HTERT RPE-1 (cell line): Measurements from ENCODE around the gene NSD1.

Experiments
- in situ Hi-C: fragments of 300-500 bp; cut with MboI; formaldehyde crosslinking; loops from 4 replicates; pipeline ENCODE4 v1.14.3; 2020; ENCODE audit warnings: low sequenced_read_pairs

Gene NSD1, protein sequence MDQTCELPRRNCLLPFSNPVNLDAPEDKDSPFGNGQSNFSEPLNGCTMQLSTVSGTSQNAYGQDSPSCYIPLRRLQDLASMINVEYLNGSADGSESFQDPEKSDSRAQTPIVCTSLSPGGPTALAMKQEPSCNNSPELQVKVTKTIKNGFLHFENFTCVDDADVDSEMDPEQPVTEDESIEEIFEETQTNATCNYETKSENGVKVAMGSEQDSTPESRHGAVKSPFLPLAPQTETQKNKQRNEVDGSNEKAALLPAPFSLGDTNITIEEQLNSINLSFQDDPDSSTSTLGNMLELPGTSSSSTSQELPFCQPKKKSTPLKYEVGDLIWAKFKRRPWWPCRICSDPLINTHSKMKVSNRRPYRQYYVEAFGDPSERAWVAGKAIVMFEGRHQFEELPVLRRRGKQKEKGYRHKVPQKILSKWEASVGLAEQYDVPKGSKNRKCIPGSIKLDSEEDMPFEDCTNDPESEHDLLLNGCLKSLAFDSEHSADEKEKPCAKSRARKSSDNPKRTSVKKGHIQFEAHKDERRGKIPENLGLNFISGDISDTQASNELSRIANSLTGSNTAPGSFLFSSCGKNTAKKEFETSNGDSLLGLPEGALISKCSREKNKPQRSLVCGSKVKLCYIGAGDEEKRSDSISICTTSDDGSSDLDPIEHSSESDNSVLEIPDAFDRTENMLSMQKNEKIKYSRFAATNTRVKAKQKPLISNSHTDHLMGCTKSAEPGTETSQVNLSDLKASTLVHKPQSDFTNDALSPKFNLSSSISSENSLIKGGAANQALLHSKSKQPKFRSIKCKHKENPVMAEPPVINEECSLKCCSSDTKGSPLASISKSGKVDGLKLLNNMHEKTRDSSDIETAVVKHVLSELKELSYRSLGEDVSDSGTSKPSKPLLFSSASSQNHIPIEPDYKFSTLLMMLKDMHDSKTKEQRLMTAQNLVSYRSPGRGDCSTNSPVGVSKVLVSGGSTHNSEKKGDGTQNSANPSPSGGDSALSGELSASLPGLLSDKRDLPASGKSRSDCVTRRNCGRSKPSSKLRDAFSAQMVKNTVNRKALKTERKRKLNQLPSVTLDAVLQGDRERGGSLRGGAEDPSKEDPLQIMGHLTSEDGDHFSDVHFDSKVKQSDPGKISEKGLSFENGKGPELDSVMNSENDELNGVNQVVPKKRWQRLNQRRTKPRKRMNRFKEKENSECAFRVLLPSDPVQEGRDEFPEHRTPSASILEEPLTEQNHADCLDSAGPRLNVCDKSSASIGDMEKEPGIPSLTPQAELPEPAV (N-terminal part only)

DNA sequence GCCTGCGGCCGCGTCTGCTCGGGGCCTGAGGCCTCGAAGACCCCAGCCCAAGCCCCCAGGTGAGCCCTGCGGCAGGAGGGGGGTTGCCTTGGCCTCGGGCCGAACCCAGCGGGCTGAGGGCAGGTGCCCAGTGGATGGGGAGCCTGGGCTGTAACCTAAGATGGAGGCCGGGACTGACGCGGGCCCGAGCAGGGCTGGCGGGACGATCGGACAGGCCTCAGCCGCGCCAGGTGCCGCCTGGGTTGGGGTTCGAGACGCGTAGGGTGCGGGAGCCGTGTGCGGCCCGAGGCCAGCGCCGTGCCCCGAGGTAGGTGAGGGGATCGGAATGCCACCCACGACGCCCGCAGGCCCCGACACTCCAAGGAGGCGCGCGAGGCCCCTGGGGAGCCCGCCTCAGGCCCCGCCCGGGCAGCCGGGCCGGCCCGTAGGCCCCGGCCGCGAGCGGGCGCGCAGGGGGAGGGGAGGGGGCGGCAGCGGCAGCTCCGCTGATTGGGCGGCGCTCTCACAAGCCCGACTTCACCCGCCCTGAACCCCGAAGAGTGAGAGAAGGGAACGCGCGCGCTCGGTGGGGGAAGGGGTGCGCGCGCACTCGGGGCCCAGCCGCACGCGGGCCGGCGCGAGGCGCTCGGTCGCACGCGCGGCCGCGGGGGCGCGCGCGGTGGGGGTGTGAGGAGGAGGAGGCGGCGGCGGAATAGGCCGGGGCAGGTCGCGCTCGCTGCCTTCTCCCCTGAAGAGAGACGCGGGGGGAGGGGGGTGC lies at the start of gene NSD1:
Gene NSD1 (plus strand): TSS at position 678 of the 757 bp plus-strand sequence. CDS start 1,331 bp downstream, outside the sequence.
- in situ Hi-C loops, result no loop called here

DNA sequence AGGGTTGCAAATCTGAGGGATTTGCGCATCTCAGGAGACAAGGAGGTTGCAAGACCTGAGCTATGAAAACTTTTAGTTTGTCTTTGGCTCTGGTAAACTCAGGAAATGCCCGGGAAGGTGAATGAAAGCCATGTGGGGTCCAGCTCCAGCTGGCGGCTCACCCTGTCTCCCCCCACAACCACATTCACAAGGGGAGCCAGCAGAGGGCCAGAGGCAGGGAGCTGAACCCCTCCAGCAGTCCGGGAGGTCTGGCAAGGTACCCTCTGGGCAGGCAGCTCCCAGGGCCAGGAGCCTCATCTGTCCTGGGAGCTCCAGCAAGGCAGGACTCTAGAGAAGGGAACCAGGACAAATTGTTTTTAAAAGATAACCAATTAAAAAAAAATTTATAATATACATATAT lies 49.4 kb upstream of the NSD1 start:
- in situ Hi-C loops, result no loop called here

DNA sequence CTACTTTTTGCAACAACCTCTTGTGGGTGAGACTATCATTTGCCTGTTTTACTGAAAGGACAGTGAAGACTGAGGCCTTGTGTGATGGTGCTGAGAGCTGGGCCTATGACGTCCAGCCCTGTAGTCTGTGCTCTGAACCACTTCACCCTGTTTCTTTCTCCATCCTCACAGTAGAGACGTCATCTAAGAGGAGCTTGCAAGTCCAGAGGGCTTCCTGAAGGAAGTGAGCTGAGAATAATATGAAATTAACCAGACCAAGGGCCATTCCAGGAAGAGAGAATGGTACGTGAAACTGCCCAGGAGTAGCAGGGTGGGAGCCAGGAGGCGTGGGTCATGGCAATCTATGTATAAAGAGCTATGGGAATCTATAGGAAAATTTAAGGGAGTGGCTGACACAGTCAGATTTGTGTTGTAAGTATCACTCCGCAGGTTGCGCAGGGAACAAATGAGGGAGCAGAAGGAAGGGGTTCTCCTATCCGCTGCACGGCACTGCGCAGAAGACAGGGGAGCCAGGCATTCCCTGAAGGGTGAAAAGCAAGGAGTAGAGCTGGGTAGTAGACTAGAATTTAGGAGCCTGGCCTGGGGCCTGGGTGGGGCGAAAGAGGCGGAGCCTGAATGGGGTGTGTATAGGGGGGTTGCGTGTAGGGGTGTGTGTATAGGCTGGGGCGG lies 47.5 kb upstream of the NSD1 start:
- in situ Hi-C loops, result no loop called here

DNA sequence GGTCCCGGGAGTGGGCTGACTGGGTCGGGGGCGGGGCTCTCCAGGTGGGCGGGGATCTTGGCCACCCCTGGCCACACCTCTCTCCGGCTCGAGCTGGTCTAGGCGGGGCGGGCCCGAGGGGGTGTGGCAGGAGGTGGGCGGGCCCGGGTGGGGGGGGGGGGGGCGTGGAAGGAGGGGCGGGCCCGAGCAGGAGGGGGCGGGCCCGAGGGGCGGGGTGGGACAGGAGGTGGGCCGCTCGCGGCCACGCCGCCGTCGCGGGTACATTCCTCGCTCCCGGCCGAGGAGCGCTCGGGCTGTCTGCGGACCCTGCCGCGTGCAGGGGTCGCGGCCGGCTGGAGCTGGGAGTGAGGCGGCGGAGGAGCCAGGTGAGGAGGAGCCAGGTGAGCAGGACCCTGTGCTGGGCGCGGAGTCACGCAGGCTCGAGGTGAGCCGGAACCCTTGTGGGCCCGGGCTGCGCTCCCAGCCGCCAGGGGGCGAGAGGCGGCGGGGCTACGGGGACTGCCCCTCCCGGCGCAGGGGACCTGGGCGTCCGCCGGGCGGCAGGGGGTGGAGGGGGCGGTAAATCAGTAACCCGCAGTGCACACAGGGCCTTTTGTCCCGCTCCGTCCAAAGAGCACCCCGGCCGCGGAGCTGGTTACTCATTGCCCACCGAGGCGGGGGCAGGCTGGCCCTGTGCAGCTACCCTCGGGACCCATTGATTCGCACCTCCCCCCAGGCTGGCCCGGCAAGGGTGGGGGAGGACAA lies 46.7 kb upstream of the NSD1 start, which contains the start of gene FGFR4:
Gene FGFR4 (plus strand): TSS at position 262 of the 744 bp plus-strand sequence. CDS start 2,688 bp downstream, outside the sequence.
- in situ Hi-C loops, result no loop called here

DNA sequence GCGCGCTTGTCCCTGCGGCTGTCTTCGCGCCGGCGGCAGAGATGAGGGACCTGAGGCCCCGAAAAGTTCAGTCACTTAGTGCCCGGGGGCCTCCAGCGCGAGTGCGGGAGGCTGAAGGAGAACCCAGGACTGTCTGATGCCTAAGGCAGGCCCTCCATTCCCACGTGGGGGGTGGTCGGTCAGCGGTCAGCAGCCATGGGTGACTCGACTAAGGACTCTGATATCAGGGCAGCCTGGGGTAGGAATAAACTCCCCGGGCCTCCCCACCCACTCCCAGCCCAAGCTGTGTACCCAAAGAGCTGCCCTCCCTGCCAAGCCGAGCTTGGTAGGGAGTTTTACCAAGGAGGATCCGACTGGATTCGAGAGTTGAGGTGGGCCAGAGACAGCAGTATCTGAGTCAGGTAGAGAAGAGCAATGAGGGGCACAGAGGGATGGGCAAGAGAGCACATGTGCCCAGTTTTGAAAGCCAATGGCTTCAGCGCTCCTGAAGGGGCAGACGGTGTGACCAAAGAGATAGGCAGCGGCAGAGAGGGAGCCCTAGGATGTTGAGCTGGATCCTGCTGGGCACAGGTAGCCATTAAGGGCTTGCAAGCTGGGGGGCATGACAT lies 46.1 kb upstream of the NSD1 start:
- in situ Hi-C loops, result no loop called here

DNA sequence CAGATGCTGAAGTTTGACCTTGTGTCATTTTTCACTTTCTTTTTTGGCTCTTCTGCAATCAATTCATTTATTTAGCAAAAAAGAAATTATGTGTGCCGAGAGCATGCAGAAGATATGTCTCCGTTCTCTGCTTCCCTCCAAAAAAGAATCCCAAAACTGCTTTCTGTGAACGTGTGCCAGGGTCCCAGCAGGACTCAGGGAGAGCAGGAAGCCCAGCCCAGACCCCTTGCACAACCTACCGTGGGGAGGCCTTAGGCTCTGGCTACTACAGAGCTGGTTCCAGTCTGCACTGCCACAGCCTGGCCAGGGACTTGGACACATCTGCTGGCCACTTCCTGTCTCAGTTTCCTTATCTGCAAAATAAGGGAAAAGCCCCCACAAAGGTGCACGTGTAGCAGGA lies 44.4 kb upstream of the NSD1 start:
- in situ Hi-C loops, result no loop called here

DNA sequence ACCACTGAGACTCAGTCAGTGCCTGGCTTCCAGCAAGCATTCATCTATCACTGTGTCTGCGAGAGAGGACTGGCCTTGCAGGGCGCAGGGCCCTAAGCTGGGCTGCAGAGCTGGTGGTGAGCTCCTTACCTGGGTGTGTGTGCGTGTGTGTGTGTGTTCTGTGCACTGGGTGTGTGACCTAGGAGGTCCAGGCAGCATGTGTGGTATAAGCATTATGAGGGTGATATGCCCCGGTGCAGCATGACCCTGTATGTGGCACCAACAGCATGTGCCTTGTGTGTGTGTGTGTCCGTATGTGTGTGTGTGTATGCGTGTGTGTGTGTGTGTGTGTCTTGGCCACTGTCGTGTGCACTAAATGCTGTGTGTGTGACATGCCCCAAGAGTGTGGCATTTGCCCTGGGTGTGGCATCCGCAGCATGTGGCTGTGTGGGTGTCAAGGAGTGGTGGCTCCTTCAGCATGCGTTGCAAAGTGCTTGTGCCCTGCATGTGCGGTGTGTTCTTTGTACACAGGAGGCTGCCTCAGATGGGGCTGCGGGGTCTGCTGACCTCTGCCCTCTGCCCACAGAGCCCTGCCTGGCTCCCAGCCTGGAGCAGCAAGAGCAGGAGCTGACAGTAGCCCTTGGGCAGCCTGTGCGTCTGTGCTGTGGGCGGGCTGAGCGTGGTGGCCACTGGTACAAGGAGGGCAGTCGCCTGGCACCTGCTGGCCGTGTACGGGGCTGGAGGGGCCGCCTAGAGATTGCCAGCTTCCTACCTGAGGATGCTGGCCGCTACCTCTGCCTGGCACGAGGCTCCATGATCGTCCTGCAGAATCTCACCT lies 43.5 kb upstream of the NSD1 start:
- in situ Hi-C loops, result no loop called here

DNA sequence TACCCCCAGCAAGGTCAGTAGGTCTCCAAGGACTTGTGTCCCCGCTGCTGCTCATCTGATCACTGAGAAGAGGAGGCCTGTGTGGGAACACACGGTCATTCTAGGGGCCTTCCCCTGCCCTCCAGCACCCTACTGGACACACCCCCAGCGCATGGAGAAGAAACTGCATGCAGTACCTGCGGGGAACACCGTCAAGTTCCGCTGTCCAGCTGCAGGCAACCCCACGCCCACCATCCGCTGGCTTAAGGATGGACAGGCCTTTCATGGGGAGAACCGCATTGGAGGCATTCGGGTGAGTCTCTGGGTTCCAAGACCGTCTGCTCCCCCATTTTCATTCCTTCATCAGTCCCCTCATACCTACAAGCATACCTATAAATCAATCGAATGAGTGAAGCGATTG lies 42.8 kb upstream of the NSD1 start:
- in situ Hi-C loops, result no loop called here

DNA sequence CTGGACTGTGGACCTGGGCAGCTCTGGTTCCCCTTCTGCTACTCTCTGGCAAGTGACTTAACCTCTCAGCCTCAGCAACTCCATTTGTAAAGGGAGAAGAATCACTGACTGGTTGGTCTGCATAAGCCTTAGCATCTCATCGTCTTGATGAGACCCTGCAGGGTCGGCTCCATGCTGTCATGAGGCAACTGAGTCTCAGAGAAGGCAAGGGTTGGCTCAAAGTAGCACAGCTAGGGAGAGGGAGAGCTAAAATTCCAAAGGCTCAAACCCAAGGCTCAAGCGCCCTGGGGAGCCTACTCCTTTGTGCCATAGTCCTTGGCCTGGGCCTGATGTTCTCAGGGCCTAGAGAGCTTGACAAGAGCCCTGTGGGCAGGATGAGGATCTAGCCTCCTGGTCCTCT lies 42.3 kb upstream of the NSD1 start:
- in situ Hi-C loops, result no loop called here

DNA sequence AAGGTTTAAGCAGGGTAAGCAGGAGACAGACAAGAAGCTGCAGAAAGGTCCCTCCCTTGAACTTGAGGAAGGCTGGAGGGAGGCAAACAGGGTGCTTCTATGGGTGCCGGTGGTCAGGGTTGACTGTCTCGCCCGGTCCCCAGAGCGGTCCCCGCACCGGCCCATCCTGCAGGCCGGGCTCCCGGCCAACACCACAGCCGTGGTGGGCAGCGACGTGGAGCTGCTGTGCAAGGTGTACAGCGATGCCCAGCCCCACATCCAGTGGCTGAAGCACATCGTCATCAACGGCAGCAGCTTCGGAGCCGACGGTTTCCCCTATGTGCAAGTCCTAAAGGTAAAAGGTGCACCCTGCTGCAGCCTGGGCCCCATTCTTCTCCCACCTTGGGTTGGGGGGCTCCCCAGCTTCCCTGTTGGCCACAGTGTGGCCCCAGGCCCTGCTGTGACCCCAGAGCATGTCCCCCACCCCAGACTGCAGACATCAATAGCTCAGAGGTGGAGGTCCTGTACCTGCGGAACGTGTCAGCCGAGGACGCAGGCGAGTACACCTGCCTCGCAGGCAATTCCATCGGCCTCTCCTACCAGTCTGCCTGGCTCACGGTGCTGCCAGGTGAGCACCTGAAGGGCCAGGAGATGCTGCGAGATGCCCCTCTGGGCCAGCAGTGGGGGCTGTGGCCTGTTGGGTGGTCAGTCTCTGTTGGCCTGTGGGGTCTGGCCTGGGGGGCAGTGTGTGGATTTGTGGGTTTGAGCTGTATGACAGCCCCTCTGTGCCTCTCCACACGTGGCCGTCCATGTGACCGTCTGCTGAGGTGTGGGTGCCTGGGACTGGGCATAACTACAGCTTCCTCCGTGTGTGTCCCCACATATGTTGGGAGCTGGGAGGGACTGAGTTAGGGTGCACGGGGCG lies 41.1 kb upstream of the NSD1 start:
- in situ Hi-C loops, result no loop called here

DNA sequence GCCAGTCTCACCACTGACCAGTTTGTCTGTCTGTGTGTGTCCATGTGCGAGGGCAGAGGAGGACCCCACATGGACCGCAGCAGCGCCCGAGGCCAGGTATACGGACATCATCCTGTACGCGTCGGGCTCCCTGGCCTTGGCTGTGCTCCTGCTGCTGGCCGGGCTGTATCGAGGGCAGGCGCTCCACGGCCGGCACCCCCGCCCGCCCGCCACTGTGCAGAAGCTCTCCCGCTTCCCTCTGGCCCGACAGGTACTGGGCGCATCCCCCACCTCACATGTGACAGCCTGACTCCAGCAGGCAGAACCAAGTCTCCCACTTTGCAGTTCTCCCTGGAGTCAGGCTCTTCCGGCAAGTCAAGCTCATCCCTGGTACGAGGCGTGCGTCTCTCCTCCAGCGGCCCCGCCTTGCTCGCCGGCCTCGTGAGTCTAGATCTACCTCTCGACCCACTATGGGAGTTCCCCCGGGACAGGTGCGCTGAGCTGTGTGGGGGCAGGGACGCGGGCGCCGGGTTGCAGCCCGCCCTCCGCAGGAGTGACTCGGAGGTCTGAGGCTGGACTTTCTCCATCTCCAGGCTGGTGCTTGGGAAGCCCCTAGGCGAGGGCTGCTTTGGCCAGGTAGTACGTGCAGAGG lies 40.4 kb upstream of the NSD1 start:
- in situ Hi-C loops, result no loop called here

DNA sequence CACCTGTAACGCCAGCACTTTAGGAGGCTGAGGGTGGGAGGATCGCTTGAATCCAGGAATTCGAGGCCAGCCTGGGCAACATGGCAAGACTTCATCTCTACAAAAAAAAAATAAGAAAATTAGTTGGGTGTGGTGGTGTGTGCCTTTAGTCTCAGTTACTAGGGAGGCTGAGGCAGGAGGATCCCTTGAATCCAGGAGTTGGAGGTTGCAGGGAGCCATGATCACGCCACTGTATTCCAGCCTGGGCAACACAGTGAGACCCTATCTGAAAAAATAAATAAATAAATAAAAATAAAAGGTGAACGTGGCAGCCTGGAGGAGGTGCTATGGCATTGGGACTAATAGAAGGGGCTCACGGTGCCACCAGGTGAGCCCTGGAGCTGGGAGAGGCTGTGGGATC lies 39.8 kb upstream of the NSD1 start:
- in situ Hi-C loops, result no loop called here

DNA sequence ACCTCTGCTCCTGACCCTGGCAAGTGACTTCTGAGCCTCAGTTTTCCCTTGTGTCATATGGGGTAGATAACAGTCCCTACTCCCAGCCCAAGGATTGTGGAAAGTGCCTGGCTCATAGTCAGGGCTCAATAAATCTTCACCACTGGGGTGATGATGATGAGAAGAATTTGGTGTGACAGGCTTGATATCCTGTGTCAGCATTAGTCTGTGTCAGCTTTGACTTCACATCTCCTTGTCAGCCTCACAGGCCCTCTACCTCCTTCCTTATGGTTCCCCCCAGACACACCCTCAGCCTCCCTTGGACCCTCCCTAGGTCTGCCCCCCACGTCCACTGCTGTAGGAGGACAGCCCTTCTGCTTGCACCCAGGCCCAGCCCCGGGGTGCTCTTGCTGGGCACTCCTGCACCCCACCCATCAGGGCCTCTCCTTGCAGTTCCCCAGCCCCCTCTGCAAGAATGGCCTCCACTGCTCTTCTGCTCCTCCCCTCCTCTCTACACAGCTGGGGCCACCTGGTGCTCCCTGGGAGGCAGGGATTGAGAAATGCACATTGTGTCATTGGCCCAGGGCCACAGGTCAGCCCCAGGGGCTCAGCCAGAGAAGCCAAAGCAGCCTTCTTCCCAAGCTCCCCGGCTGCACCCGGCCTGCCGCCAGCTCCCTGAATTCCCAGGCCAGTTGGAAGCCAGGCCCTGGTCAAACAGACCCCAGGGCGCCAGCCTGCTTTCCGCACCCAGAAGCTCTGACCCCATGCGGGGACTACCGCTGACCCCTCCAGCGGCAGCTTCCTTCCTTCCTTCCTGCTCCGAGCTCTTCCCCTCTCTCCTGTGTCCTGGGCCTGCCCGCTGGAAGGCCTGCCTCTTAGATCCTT lies 39.1 kb upstream of the NSD1 start:
- in situ Hi-C loops, result no loop called here

DNA sequence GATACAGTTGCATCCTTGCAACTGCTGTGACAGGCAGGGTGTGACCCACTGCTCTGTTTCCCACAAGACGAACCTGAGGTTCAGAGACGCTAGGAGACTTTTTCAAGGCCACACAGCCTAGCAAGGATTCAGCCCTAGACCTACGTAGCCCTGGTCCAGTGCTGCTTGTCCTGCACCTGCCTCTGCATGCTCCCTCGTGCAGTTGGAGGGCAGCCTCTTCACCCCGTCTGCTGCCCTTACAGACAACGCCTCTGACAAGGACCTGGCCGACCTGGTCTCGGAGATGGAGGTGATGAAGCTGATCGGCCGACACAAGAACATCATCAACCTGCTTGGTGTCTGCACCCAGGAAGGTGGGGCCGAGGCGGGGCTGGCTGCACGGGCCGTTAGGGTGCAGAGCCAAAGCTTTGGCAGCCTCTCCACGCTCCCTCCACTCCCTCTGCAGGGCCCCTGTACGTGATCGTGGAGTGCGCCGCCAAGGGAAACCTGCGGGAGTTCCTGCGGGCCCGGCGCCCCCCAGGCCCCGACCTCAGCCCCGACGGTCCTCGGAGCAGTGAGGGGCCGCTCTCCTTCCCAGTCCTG lies 38.4 kb upstream of the NSD1 start:
- in situ Hi-C loops, result no loop called here
